HG03439 (cell line): ENCODE results near the gene PRKCG.

Experiments
- ATAC-seq: cut with Tn5 transposase; IDR thresholded peaks from one replicate; pipeline ENCODE4 v1.9.1; 2021; ENCODE audit warnings: mild to moderate bottlenecking, moderate library complexity; ENCODE audit not compliant: unreplicated experiment

Gene PRKCG

DNA sequence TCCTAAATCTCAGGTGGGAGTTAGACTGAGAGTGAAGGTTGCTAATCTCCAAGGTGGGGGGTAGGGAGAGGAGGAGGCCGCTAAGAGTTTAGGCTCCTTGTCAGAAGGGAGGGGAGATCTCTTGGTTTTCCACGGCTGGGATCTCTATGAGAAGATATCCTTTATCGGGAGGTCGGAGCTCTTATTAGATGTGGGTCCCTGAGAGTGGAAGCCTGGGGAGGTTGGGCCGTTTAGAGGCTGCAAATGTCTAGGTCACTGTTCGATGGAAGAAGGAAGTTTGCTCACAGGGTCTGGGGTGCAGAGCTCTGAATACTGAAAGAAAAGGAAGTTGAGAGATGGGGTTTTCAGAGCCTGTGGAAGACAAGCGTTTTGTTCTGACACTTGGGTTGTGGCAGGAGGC lies 10.5 kb upstream of the PRKCG start:
- no peak for ATAC-seq

DNA sequence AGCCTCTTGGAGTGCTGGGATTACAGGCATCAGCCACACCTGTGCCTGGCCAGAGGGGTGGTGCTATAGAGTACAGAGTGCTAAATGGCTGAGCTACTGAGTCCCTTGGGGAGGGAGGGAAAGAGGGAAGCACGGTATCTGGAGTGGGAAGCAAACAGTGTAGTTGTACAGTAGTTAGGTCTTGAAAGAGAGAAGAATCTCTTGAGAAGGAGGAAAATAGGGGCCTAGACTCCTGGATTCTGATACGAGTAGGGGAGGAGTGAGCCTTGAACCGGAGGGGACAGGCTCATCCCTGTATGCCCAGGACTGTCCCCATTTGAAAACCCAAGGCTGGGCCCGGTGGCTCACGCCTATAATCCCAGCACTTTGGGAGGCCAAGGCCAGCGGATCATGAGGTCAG lies 9.2 kb upstream of the PRKCG start:
- no peak for ATAC-seq

DNA sequence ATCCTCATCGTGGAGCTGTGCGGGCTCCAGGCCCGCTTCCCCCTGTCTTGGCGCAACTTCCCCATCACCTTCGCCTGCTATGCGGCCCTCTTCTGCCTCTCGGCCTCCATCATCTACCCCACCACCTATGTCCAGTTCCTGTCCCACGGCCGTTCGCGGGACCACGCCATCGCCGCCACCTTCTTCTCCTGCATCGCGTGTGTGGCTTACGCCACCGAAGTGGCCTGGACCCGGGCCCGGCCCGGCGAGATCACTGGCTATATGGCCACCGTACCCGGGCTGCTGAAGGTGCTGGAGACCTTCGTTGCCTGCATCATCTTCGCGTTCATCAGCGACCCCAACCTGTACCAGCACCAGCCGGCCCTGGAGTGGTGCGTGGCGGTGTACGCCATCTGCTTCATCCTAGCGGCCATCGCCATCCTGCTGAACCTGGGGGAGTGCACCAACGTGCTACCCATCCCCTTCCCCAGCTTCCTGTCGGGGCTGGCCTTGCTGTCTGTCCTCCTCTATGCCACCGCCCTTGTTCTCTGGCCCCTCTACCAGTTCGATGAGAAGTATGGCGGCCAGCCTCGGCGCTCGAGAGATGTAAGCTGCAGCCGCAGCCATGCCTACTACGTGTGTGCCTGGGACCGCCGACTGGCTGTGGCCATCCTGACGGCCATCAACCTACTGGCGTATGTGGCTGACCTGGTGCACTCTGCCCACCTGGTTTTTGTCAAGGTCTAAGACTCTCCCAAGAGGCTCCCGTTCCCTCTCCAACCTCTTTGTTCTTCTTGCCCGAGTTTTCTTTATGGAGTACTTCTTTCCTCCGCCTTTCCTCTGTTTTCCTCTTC lies 8.0 kb upstream of the PRKCG start:
- no peak for ATAC-seq

DNA sequence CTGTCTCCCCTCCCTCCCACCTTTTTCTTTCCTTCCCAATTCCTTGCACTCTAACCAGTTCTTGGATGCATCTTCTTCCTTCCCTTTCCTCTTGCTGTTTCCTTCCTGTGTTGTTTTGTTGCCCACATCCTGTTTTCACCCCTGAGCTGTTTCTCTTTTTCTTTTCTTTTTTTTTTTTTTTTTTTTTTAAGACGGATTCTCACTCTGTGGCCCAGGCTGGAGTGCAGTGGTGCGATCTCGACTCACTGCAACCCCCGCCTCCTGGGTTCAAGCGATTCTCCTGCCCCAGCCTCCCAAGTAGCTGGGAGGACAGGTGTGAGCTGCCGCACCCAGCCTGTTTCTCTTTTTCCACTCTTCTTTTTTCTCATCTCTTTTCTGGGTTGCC lies 7.4 kb upstream of the PRKCG start:
- no peak for ATAC-seq

DNA sequence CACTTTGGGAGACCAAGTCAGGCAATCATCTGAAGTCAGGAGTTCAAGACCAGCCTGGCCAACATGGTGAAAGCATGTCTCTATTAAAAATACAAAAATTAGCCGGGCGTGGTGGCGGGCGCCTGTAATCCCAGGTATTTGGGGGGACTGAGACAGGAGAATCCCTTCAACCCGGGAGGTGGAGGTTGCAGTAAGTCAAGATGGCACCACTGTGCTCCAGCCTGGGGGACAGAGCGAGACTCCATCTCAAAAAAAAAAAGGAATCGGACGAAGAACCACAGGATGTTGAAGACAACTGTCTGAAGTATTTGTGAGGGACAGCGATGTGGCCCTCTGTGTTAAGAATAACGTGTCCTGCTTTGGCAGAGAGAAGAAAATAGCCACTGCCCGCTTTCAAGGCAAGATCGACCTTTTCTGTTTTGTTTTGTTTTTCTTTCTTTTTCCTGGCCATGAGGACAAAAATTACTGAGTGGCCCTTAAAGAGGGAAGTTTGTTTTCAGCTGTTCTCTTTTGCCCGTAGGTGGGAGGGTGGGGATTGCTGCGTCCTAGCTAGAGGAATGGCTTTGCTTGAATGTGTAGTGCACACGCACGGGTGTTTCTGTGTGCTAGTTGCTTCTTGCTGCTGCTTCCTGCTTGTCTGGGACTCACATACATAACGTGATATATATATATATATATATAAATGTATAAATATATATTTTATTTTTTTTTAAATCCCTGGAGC lies 6.2 kb upstream of the PRKCG start:
- no peak for ATAC-seq

DNA sequence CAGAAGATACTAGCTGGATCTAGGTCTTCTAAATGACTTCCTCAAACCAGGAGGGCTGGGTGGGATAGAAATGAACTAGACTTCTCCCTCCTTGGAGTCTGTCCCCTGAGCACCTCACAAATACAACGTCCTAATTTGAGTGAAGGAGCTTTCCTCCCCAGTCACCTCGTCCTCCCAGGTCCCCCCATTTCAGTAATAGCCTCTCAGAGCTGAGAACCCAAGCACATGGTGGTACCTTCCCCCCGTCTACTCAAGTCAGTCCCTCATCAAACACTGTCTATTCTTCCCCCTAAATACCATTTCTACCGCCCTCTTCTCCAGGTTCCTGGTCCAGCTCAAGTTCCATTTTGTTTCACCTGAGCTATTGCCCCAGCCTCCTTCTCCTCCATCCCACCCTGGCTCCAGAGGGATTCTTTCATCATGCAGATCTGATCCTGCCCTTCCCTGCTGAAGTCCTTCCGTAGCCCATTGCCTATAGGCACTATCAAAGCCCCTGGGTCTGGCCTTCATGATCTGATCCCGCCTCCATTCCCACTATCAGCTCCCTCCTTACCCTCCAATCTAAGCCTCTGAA lies 5.3 kb upstream of the PRKCG start:
- no peak for ATAC-seq

DNA sequence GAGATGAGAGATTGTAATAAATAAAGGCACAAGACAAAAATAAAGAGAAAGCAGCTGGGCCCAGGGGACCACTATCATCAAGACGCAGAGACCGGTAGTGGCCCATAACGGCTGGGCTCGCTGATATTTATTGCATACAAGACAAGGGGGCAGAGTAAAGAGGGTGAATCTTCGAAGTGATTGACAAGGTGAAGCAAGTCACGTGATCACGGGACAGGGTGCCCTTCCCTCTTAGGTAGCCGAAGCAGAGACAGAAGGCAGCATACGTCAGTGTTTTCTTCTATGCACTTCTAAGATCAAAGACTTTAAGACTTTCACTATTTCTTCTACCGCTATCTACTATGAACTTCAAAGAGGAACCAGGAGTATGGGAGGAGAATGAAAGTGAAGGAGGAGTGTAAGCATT lies 4.6 kb upstream of the PRKCG start:
- ATAC-seq, result no peak

DNA sequence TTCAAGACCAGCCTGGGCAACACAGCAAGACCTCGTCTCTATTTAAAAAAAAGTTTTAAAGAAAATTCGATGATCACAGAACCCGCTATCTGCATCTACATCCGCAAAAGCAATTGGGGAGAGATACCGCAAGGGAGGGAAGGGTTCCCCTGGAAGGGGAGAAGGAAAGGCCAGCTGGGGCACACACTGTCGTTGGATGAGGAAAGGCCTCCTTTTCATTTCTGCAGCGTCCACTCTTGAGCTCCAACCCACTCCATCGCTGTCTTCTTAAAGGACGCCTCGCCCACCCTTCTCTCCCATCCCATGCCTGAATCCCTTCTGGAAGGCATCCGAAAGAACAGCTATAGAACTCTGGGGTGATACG lies 3.2 kb upstream of the PRKCG start:
- ATAC-seq, result no peak

DNA sequence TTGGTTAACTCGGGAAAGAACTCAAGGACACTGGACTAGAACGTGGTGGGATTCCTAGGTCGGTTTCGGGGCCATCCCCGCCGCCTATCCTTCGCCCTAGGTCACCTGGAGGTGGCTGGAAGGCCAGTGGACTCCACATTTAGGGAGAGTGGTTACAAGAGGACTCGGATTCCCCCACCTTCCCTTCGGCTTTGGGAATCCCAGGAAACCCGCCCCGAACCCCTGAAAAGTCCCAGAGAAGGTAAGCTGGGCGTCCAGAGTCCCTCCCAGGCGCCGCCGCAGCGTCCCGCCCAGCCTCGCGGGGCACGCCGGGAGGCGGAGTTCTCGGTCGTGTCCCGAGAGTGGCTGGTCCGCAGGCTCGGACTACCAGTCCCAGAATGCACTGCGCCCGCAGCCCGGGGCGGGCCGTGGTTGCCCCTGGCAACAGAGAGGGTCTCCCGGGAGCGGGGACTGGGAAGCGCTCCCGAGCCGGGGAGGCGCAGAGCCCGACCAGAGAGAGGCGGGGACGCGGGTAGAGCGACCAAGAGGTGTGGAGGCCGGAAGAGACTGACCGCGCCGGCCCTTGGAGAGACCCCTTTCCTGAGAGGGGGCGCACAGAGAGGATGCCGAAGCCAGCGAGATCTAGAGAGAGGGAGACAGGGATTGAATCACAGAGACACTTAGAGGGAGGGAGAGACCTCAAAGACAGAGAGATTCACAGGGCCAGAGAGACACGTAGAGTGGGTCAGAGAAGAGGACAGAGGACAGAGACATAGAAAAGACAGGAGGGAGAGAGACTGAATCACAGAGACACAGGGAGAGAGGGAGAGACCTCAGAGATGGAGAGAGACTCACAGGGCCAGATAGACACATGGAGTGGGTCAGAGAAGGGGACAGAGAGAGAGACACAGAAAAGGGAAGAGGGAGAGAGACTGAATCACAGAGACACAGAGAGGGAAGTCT lies 2.6 kb upstream of the PRKCG start:
- peak; percentile 63 for ATAC-seq

DNA sequence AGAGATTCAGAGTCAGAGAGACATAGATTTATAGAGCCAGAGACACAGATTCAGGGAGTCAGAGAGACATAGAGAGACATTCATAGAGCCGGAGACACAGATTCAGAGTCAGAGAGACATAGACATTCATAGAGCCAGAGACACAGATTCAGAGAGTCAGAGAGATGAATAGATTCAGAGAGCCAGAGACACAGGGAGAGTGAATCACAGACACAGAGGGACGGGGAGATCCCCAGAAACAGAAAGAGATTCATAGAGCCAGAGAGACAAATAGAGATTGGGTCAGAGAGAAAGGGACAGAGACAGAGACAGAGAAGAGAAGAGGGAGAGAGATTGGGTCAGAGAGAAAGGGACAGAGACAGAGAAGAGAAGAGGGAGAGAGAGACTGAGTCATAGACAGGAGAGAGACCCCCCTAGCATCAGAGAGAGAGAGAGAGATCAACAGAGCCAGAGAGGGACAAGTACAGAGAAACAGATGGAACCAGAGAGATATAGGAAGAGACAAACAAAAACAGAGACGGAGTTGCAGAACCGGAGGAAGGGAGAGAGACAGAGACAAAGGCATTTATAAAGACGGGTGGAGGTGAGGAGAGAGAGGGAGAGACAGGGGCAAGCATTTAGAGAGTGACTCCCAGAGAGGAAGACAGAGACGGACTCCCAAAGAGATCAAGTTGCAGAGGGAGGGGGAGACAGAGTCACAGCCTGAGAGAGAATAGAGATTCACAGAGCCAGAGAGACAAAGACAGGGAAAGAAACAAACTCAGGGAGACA lies 1.1 kb upstream of the PRKCG start:
- ATAC-seq, result no peak

DNA sequence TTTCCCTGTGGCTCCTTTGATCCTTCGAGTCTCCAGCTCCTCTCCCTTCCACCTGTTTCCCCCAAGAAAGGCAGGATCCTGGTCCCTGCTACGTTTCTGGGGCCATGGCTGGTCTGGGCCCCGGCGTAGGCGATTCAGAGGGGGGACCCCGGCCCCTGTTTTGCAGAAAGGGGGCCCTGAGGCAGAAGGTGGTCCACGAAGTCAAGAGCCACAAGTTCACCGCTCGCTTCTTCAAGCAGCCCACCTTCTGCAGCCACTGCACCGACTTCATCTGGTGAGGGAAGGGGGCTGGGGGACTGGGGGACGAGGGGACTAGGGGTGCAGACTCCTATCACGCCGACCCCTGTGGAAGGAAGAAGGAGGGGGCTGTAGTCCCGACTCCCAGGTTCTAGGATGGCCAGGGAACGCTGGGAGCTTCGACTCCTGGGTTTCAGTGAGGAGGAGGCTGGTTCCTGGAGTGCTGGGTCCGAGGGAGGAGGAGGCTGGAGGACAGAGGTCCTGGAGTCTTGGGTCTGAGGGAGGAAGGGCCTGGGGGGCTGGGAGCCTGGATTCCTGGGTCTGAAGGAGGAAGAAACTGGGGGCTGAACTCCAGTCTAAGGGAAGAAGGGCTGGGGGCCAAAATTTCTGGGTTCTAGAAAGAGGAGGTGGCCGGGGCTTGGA lies 524 bp downstream of the PRKCG start:
- ATAC-seq, result no peak

DNA sequence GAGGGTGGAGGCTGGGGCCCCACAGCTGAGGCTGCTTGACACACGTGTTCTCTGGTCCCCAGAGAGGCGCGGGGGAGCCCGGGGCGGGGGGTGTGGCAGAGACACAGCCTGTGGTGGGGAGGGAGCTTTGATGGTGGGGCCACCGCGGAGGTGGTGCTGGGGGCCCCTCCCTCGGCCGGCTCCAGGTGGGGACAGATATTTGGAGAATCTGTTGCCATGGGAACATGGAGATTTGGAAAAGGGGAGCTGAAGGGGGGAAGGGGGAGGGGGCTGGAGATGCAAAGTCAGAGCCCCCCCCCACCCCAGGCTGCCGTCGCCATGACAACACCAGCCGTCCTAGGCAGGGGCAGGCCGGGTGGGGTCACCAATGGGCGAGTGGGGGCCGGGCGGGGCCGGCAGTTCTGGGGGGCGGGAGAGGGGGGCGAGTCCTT lies 1.2 kb downstream of the PRKCG start:
- no peak for ATAC-seq

DNA sequence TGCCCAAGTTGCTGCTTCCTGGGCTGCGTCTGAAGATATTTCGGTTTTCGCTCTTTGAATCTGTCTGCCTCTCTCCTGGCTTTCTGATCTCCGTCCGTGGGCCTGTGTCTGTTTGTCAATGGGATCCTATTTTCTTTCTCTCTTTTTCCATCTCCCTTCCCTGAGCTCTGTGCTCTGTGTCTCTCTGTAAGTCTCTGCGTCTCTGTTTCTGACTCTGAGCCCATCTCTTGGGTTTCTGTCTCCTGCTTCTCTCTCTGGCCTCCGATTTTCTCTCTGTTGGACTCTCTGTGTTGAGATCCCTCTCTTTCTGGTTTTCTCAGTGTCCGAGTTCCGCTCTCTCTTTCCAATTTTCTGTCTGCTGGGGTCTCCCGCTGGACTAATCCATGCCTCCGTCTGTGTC lies 1.7 kb downstream of the PRKCG start:
- no peak for ATAC-seq

DNA sequence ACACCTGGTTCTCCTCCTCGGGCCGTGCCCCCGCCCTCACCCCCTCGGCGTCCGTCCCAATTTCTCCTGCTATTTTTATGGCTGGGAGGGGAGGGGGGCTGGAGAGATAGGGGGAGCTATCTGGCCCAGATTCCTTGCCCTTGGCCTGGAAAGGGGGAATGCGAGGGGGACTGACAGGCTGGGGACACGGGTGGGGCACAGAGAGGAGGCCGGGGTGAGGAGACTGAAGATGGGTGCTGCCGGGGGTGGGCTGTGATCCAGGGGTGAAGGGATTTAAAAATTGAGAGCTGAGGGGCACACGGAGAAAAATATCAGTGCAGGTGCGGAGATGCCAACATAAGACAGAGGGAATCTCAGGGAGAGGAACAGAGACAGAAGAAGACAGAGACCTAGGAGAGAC lies 2.3 kb downstream of the PRKCG start:
- ATAC-seq, result no peak

DNA sequence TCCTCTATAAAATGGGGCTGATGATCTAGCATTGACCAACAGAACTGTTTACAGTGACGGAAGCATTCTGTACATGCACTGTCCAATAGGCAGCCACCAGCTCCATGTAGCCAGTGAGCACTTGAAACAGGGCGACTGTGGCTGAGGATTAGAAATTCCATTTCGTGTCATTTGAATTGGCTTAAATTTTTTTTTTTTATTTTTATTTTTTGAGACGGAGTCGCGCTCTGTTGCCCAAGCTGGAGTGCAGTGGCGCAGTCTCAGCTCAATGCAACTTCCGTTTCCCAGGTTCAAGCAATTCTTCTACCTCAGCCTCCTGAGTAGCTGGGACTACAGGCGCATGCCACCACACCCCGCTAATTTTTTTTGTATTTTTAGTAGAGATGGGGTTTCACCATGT lies 3.0 kb downstream of the PRKCG start:
- no peak for ATAC-seq

DNA sequence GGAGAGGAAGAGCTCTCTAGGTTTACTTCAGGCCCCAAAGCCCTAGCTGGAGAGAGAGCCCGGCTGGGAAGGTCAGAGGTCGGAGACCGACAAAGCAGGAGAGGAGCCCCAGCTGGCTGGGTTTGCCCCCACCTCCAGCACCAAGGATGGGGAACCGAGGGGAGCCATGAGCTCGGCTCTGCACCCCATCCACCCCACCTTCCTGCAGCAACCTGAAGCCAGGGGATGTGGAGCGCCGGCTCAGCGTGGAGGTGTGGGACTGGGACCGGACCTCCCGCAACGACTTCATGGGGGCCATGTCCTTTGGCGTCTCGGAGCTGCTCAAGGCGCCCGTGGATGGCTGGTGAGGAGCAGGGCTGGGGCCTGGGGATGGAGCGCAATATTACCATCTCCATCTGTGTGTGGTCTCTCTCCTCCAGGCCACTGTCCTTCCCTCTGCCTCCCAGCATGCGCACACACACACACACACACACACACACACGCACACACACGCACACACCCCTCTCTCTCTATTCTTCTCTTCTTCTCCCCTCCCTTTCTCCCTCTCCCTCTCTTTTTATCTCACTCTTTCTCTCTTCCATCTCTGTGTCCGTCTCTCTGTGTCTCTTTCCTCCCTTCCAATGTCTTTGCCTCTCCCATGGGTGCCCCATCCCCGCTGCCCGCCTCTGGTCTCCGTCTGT lies 10.4 kb downstream of the PRKCG start:
- no peak for ATAC-seq

DNA sequence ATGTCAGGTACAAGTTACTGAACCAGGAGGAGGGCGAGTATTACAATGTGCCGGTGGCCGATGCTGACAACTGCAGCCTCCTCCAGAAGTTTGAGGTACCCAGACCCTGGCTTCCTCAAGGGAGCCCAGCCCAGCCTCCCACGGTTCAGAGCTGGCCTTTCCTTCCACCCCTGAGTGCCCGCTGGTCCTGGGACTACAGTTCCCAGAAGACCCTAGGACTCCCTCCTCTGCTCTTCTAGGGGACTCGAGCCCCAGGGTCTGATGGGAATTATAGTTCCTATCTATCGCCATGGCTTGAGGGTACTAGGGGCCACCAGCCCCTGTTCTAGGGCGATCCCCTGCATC lies 11.0 kb downstream of the PRKCG start:
- no peak for ATAC-seq

DNA sequence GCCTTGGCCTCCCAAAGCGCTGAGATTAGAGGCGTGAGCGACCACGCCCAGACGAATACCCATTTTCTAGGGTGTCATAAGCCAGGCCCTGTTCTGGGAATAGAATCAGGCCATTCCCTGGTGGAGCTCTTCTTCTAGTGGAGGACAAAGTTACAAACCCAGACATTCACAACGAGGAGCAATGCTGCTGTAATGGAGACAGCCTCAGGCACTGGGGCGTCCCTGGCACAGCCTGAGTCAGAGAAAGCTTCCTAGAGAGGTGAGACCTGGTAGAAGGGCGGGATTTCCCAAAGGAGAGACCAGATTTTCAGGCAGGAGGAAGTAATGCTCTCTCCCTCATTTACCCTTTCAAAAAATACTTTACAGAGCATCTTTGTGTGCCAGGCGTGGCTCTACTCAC lies 12.7 kb downstream of the PRKCG start:
- no peak for ATAC-seq

DNA sequence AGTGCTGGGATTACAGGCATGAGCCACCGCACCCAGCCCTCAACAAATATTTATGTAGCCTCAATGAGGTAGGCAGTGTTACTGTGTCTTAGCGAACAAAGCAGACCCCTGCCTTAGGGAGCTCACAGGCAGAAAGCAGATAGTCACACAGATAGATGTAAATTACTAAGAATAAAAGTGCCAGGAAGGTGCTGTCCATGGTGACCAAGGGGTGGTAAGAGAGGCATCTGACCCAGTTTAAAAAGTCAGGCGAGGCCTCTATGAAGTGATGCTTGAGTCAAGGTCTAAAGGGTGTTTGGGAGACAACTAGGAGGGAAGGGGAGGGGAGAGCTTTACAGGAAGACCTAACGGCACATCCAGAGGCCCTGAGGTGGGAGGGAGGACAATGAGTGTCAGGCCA lies 14.7 kb downstream of the PRKCG start:
- ATAC-seq, result no peak
